GM18861 (cell line): ENCODE results near the gene ITGA2B.
"Not testable (repeated sequence)": the region's sequence is repeated elsewhere in the genome, so short reads cannot be mapped to it uniquely, and the experiment has no call there.

ENCODE experiments used
- ATAC-seq: cut with Tn5 transposase; IDR thresholded peaks from one replicate; pipeline ENCODE4 v1.9.1; 2021; ENCODE audit not compliant: unreplicated experiment

Gene ITGA2B

GRCh38 chr17:44394112-44394511 is 4.7 kb upstream of the ITGA2B start:
- ATAC-seq, result not testable (repeated sequence)

- no peak for ATAC-seq
Observed at GRCh38 chr17:44390250-44390870, 911 bp upstream of the ITGA2B start.

- no peak for ATAC-seq
Observed at GRCh38 chr17:44389723-44390202, 314 bp upstream of the ITGA2B start.

- ATAC-seq, result no peak
Observed at GRCh38 chr17:44387804-44388203, 1.6 kb downstream of the ITGA2B start.

GRCh38 chr17:44386182-44386525 is 3.3 kb downstream of the ITGA2B start:
- no peak for ATAC-seq

GRCh38 chr17:44385287-44386181 is 3.9 kb downstream of the ITGA2B start:
- ATAC-seq, result no peak

- ATAC-seq, result no peak
Observed at GRCh38 chr17:44384823-44385286, 4.6 kb downstream of the ITGA2B start.

GRCh38 chr17:44384281-44384822 is 5.1 kb downstream of the ITGA2B start:
- no peak for ATAC-seq

GRCh38 chr17:44383861-44384260 is 5.6 kb downstream of the ITGA2B start:
- ATAC-seq, result no peak

GRCh38 chr17:44383363-44383762 is 6.1 kb downstream of the ITGA2B start:
- ATAC-seq, result no peak

GRCh38 chr17:44382917-44383316 is 6.5 kb downstream of the ITGA2B start:
- no peak for ATAC-seq

- ATAC-seq, result no peak
Observed at GRCh38 chr17:44381810-44382305, 7.6 kb downstream of the ITGA2B start.

GRCh38 chr17:44380767-44381166 is 8.7 kb downstream of the ITGA2B start:
- ATAC-seq, result no peak

- no peak for ATAC-seq
Observed at GRCh38 chr17:44379887-44380286, 9.6 kb downstream of the ITGA2B start.

GRCh38 chr17:44378171-44378705 is 11.2 kb downstream of the ITGA2B start:
- no peak for ATAC-seq

- no peak for ATAC-seq
Observed at GRCh38 chr17:44376779-44377178, 12.7 kb downstream of the ITGA2B start.

GRCh38 chr17:44376124-44376523 is 13.3 kb downstream of the ITGA2B start:
- no peak for ATAC-seq

- no peak for ATAC-seq
Observed at GRCh38 chr17:44375196-44376017, 14.0 kb downstream of the ITGA2B start.

GRCh38 chr17:44374306-44375195 is 14.9 kb downstream of the ITGA2B start:
- no peak for ATAC-seq

GRCh38 chr17:44372036-44372435 is 17.4 kb downstream of the ITGA2B start:
- no peak for ATAC-seq
